DOHH2 (cell line): ENCODE data around the gene SCFD2.

Experiments
- CTCF ChIP-seq: fragments of 200-600 bp; sonication (generic); IDR thresholded peaks from one replicate; pipeline ENCODE4 v1.5.1; 2014; ENCODE audit warnings: antibody characterized with exemption, mild to moderate bottlenecking, low read depth, low read length; ENCODE audit not compliant: poor library complexity, severe bottlenecking
- EZH2phosphoT487 ChIP-seq: fragments of 200-600 bp; sonication (generic); IDR thresholded peaks from 2 replicates; pipeline ENCODE4 v1.6.1; 2017; ENCODE audit warnings: borderline replicate concordance, mild to moderate bottlenecking, antibody characterized with exemption, low read length, moderate library complexity, mixed read lengths

- TF ChIP-seq CTCF (no peak), EZH2phosphoT487 (no peak)
Measured at GRCh38 chr4:53150631-53151488, 215.0 kb downstream of the SCFD2 start.
